Stimulated activated CD4-positive, alpha-beta T cell treated with anti-CD3 and anti-CD28 coated beads, TNF-alpha, amount 100 ng/mL, for 24 hours (primary cell): ENCODE results near the gene WDR53.
"Not testable (repeated sequence)": the region's sequence is repeated elsewhere in the genome, so short reads cannot be mapped to it uniquely, and the experiment has no call there.

Experiments used
- DNase-seq, 3 experiments: peaks; one replicate each; pipeline ENCODE4 v3.0.0-alpha.2; 2020; ENCODE audit warnings: low read depth in 3 of 3

The WDR53 gene

DNA sequence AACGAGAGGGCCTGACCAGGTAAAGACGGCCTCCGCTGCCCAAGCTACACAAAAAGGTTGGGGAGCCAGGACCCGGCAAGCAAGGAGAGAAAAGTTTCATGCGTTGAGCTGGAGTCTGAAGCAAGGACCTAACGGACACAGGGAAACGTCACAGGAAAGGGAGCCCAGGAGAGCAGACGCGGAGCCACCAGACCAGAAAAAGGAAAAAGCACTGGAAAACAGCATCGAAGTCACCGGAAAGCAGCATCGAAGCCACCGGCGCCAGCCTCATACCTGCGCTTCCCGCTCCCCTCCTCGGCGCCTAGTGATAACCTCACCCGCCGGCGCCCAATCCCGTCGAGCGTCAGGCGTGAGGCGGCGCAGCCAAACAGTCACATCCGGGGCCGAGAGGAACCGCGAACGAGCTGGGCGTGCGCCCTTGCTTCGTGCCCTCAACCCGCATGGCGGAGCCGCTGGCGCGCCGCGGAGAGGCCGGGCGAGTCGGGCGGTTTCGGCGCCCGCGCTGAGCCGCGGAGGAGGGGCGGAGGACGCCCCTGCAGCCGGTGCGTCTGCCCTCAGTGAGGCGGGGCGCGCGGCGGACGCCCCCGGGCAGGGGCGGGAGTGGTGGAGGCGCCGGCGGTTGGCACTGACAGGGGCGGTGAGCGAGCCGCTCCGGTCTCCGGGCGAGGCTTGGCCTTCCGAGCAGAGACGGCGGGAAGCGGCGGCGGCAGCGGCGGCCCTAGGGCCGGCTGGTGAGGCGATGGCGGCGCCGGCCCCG, at the start of gene WDR53, which contains the start of gene FBXO45:
TSS of gene WDR53 (minus strand) at position 309 of the 757 bp plus-strand sequence. CDS start 7,079 bp downstream, outside the sequence.
TSS of gene FBXO45 (plus strand) at position 415 of the 757 bp plus-strand sequence. CDS start at position 740, 325 bp downstream.
- peak; percentile 90 to 93 (median 93) for DNase-seq

GRCh38 chr3:196617256-196617655, 48.9 kb upstream of the WDR53 start:
- no peak for DNase-seq

- not testable (repeated sequence) for DNase-seq
These were observed 46.9 kb upstream of the WDR53 start for GRCh38 chr3:196615234-196615633.

DNA sequence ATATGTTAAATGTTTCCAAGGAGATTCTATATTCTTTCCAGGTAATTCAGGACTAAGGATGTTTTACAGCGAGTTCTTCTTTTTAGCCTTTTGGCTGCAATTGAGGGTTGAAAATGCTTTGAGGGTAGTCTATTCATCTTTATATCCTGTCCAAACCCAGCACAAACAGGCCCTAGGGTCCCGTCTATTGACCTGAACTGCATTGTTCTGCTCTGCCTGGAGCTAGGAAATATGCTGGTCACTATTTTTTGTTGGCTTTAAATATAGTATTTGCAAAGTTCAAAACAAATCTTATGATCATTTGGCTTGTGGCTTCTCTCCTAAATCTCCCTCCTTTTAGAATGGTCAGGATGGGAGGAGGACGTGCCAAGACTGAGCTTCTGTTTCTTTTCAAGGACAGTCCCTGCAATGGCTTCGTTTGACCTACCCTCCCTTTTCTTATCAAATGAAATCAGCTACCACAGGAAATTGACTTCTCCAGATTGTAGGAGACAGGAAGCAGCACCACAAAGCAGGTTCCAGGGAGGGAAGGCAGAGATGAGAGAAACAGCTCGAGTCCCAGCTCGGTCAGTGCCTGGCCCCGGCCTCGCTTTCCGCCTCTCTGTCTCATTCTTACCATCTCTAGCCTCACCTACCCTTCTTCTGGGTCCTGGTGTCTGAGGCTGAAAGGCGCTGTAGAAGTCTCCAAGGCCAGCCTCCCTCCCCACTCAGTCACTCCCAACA, 43.6 kb upstream of the WDR53 start:
- no peak for DNase-seq

DNA sequence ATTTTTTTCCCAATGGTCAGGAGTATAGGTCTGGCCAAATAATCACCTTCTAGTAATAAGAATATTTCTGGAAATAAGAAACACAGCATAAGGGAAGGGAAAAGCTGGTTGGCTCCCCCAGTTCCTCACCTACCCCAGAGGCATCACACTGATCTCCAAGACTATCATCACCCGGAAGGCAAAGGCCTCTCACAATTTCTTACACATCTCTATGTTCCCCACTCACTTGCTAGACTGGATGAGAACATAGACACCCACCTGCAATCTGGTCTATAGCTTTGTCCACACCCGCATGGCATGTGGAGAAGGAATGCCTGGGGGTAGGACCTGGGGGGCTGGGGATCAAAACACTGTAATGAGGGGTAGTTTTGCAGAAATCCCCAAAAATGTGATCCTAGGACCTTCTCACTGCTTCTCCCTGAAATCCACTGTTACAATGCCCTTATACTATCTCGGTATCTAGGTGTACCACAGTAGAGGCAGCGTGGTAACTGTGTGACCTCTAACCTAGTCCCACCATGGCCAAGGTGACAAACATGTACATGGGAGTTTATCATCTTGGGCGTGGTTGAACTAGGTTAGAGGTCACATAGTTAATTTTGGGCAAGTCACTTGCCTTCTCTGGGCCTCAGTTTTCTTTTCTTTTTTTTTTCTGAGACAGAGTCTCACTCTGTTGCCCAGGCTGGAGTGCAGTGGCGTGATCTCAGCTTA, 41.6 kb upstream of the WDR53 start:
- no peak for DNase-seq

DNA sequence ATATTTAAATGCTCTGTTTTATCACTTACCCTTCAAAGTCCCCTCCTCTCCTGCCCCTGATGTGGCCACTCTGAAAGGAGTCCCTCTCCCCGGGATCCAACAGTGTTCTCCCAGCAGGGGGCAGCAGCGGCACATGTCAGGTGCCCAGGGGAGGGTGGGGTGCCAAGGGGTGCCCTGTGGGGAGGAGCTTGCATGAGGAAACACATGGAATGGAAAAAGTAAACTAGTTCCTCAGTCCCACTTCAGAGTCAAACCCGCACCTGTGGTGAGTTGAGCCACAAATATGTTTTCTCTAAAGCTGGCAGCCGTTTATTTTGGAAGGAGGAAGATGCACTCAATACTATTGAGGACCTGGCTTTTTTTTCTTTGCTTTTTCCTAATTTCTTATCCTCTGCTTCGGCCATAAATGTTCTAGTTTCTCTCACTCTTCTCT, 41.0 kb upstream of the WDR53 start:
- peak; percentile 89 to 93 (median 93) for DNase-seq

DNA sequence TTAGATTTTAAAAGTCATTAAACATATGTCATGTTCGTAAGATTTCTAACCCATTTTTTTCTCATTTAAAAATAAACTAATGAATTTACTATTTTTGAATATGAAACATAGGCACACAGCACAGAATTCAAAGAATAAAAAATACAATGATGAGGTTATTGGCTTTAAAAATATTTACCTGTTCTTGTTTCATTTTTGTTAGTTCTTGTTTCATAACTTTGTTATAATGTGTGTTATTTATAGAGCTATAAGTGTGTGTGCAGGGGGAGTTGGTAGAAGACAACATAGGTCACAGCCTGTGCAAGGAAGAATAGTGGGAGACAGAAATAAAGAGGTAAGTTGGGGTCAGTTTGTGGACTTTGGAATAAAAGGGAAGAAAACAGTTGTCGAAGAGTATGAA, 40.3 kb upstream of the WDR53 start:
- DNase-seq: no peak

GRCh38 chr3:196604548-196604947, 36.2 kb upstream of the WDR53 start:
- DNase-seq: peak in 2 of 3 experiments; percentile 35 to 43

DNA sequence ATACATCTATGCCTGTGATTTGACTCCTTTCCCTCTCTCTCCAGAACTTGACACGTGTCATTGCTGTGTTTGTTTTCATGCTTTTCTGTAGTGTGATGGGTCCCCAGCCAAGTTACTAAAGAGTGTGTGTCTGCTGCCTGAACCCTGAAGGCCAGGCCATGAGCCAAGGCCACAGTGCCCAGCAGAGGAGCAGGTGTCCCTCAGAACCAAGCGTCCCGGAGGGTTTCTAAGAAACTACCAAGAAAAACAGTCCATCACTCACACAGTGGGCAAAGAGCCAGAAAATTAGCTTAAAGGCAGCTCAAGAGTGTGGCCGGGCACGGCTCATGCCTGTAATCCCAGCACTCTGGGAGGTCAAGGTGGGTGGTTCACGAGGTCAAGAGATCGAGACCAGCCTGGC, 35.3 kb upstream of the WDR53 start:
- DNase-seq: no peak

GRCh38 chr3:196602673-196603072, 34.3 kb upstream of the WDR53 start:
- DNase-seq: no peak

DNA sequence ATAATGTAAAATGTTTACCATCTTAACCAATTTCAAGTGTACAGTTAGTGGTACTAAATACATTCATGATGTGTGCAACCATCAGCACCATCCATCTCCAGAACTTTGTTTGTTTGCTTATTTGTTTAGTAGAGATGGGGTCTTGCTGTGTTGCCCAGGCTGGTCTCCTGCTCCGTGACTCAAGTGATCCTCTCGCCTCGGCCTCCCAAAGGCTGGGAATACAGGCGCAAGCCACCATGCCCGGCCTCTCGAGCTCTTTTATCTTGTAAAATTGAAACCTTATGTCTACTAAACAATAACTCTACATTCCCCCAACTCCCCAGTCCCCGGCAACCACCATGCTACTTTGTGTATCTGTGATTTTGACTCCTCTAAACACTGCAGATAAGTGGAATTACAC, 32.0 kb upstream of the WDR53 start:
- no peak for DNase-seq

DNA sequence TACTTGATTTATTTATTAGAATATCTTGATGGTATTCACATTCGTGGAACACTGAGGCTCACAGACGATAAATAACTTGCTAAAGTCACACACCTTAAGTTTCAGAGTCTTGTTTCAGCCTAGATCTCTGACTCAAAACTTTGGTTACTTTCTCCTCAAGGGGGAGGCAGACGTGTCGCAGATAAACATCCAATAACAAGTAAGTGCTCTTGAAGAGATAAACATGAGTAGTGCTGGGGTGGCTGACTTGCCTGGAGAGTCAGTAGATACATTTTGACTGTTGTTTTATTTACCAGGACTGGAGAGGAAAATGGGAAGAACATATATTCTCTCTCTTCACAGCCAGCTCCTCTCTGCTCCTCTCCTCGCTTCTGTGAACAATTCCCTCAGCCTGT, 31.4 kb upstream of the WDR53 start:
- DNase-seq: no peak

DNA sequence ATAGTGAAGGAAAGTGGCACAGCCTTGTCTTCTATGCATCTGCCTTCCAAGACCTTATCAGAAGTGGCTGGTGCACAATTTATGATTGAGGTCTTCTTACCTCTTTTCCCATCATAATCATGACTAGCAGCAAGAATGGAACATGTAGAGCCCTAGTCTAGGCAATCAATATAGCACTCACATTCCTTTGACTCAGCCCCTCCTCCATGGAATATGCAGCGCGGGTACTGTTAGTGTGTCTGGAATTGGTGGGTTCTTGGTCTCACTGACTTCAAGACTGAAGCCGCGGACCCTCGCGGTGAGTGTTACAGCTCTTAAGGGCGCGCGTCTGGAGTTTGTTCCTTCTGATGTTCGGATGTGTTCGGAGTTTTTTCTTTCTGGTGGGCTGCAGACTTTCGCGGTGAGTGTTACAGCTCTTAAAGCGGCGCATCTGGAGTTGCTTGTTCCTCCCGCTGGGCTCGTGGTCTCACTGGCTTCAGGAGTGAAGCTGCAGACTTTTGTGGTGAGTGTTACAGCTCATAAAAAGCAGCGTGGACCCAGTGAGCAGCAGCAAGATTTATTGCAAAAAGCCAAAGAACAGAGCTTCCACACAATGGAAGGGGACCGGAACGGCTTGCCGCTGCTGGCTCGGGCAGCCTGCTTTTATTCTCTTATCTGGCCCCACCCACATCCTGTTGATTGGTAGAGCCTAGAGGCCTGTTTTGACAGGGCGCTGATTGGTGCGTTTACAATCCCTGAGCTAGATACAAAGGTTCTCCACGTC, 29.8 kb upstream of the WDR53 start:
- DNase-seq: peak in 2 of 3 experiments; percentile 11 to 39

- DNase-seq: no peak
These were observed 28.0 kb upstream of the WDR53 start for GRCh38 chr3:196596355-196596754.

- no peak for DNase-seq
These were observed 21.9 kb upstream of the WDR53 start for GRCh38 chr3:196590279-196590678.

DNA sequence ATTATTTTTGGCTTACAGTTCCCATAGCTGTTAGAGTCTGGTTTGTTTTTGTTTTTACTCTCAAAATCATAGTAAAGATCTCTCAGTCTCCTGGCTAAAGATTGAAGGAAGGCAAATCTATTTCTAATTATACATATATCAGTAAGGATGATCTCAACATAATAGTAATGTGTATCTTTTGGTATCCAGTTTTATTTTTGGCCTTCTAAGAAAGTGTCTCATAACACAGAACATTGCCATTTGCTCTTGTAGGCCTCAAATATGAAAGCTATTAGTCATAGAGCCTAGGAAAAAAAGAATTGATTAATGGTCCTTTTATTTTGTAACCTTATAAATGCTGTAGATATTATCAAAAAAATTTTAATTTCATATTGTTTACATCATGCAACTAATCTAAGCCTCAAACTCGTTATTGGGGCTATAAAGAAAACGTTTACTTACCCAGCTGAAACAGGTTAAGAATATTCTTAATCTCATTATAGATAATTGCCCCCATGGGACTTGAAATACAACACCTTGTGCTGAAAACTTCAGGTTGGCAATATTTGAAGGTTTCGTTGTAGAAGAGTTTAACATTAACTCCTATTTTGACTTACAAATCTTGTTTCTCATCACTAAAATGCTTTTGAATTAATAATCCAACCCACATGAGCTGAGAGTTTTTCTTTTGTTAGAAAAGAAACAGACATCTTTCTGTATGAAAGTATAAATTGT, 16.8 kb upstream of the WDR53 start:
- no peak for DNase-seq

GRCh38 chr3:196572389-196572788, 4.0 kb upstream of the WDR53 start:
- no peak for DNase-seq

DNA sequence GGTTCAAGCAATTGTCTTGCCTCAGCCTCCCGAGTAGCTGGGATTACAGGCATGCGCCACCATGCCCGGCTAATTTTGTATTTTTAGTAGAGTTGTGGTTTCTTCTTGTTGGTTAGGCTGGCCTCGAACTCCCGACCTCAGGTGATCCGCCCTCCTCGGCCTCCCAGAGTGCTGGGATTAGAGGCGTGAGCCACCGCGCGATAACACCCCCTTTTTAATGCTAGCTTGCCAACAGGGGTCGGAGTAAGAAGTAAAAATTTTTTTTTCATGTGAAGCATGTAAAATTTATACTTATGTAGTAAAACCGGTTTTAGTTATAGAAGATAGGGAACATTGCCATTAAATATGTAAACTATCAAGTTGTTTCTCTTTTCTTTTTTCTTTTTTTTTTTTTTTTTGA, 2.0 kb upstream of the WDR53 start:
- not testable (repeated sequence) for DNase-seq

DNA sequence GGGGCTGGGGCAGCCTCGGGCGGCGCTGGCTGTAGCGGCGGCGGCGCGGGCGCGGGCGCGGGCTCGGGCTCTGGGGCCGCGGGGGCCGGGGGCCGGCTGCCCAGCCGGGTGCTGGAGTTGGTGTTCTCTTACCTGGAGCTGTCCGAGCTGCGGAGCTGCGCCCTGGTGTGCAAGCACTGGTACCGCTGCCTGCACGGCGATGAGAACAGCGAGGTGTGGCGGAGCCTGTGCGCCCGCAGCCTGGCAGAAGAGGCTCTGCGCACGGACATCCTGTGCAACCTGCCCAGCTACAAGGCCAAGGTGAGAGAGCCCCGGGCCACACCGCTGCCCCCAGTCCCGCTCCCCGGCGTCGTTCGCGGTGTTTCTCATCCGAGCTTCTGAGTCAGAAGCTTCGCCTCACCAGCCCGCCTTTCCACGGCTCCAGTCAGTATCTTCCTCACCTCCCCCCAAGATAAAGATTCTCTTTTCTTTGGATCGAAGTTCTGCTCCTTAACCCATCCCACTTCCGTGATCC, 706 bp upstream of the WDR53 start:
- DNase-seq: peak; percentile 12 to 46 (median 13)

DNA sequence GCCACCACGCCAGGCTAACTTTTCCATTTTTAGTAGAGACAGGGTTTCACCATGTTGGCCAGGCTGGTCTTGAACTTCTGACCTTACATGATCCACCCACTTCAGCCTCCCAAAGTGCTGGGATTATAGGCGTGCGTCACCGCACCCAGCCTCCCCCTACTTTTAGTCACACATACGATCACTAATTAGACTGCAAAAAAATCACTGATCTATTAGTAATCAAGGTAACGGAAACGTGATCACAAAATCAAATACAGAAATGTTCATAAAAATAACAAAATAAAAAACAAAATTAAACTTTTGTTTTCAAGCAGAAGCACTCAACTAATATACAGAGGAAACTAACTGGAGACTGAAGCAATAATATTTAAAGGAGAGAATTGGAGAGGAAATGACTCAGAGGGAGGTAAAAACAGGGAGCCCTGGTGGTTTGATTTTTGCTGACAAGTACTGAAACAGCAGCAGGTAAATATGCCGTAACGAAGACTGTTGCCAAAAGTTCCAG, 4.6 kb downstream of the WDR53 start:
- peak in 1 of 3 experiments; percentile 7 for DNase-seq
